GM21576 (cell line): ENCODE results near the gene CLUH.
"Not testable (repeated sequence)": the region's sequence is repeated elsewhere in the genome, so short reads cannot be mapped to it uniquely, and the experiment has no call there.

Experiments
- ATAC-seq: cut with Tn5 transposase; IDR thresholded peaks from one replicate; pipeline ENCODE4 v1.9.1; 2021; ENCODE audit warnings: mild to moderate bottlenecking, moderate library complexity; ENCODE audit not compliant: unreplicated experiment

The CLUH gene

GRCh38 chr17:2701996-2702741 lies 9.4 kb downstream of the CLUH start:
- no peak for ATAC-seq

GRCh38 chr17:2701161-2701995 lies 10.2 kb downstream of the CLUH start:
- ATAC-seq: no peak

DNA sequence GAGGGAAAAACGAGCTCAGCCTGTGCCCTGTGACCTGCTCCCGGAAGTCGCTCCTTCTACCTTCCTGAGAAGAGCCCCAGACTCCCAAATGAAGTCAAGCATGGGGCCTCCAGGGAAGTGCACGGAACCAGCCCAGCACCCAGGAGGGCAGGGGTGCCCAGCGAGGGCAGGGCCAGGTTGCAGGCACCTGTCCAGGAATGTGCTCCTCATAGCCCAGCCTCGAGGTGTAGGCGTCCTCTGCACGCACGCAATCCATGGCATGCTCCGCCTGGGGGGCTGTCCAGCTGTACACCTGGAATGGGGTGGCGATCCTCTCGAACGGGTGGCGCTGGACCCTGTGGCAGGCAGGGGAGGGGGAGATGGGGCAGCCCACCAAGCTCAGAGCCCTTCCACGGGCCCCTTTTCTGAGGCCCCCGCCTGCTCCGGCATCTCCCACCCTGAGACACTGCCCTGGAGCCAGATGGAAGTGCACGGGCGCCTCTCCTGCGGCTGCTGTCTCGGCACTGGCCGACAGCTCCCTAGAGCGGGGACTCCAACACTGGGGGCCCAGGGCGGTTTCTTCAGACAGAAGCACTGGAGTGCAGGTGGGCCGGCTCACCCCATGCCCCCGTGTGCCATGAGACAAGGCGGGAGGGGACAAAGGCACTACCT lies 10.9 kb downstream of the CLUH start:
- ATAC-seq: no peak

DNA sequence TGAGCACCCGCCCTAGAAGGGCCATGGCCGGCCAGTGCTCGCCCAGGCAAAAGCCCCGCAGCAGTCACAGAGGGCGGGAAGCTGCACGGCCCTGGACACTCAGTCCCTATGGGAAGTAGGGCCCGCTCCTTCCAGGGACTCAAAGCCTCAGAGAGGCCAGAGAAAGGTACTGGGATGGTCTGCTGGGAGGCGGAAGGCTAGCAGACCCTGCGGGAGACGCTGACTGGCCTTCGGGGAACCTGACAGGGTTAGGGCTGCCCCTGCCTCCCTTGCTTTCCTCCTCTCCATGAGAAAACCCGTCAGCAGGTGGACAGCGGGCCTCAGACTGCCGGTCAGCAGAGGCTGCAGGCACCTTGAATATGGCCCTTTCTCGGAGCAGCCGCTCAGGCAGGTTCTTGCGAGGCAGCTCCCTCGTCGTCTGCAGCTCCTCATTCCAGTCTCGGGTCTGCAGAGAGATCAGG lies 11.5 kb downstream of the CLUH start:
- no peak for ATAC-seq

DNA sequence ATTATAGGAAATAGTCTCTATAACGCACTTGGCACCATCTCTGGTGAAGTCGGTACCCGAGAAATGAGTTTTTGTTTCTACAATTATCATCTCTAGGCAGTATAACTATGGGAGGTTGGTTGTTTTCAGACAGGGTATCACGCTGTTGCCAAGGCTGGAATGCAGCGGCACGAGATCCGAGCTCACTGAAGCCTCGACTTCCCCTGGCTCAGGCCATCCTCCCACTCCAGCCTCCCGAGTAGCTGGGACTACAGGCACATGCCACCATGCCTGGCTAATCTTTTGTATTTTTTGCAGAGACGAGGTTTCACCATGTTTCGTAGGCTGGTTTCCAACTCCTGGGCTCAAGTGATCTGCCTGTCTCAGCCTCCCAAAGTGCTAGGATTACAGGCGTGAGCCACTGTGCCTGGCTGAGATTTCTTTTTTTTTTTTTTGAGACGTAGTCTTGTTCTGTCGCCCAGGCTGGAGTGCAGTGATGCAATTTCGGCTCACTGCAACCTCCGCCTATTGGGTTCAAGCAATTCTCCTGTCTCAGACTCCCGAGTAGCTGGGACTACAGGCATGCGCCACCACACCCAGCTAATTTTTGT lies 12.3 kb downstream of the CLUH start:
- ATAC-seq: not testable (repeated sequence)

GRCh38 chr17:2697611-2698162 lies 13.9 kb downstream of the CLUH start:
- no peak for ATAC-seq

- ATAC-seq: no peak
These were observed 15.4 kb downstream of the CLUH start for GRCh38 chr17:2695961-2696760.

DNA sequence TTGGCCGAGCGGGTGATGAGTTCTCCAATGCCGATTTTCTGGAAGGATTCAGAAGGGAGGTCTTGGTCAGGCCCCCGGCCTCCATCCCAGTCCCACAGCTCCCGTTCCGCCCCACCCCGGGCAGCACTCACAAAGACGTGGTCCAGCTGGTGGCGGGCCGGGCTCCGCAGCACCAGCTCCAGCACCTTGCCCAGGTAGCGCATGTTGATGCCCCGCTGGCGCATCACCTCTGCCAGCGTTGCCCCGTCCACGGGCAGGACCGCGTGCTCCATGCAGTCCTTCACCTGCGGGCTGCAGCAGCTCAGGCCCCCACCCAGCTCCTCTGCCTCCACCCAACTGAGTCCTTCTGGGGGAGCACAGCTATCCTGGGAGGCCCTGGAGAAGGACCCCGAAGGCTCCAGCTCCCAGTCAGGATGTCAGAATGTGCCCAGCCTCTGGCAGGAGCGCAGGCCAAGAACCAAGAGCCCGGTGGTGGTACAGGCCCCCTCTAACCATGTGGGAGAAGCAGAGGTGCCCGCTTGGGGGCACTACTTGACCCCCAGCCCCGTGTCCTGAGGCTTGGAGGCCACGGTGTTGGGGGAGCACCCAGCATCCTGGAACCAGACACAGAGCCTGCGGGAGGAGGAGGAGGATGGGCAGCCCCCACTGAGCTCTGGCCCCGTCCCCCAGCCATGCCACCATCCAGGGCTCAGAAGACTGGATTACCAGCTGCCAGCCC lies 16.2 kb downstream of the CLUH start:
- no peak for ATAC-seq

DNA sequence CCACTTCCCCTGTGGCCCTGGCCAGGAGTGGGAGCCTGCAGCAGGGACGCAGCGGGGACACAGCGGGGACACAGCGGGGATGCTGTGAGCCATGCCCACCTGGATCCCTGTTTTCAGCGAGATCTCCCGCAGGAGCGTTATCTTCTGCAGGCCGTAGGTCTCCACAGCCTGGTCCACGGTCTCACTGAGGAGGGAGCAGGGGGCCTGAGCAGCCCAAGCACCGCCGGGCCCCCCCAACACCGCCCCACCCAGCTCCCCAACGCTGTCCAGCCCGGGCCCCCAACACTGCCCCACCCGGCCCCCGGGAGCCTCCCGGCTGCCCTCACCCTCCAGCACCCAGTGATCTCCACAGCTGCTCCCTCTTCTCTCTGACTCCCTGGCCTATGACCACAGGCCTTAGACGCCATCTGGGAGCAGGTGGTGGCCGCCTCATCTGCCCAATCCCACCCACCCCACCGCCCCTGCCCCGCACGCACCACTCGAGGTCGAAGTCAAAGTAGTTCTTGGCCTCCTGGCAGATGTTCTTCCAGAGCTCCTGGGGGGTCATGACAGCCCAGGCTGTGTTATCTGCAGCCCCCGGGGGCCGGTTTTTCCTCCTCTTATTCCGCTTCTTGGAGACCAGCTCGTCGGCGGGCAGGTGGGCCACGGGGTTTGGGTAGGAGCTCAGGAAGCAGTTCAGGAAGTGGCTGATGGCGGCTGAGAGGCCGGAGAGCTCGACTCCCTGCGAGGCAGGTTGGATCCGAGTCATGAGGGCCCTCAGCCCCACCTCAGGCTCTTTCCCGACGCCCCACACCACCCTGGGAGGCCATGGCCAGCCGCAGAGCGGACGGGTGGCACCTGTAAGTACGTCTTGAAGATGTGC lies 17.0 kb downstream of the CLUH start:
- no peak for ATAC-seq

DNA sequence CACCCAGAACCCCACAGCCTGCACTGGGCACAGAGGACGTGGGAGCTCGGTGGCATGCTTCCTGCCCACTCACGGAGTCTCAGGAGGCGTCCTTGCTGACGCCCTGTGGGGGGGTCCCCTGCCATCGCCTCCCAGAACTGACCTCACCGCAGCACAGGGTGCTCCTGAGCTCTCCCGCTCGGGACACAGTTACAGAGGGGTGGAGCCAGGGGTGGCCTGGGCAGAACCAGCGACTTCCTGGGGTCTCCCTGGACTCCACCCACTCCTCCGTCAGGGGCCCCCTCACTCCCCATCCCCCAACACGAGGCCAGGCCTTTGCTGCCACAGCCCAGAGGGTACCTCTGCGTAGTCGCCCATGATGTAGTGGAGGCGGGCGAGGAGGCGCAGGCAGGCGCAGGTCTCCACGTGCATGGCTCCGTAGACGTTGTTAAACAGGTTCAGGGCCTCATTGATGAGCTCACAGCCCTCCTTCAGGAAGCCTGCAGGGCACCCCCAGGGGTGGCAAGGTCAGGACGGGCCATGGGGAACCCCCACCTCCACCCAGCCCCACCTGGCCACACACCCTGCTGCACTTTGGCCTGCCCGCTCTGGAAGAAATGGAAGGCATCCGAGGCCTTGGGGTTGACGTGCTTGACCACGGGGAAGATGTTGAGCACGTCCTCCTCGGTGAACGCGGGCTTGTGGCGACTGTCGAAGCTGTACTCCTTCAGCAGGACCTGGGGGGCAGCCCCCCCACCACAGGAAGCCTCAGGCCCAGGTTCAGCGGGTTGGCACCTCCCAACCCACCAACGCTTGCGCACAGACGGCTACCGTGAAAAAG lies 17.8 kb downstream of the CLUH start:
- ATAC-seq: no peak

DNA sequence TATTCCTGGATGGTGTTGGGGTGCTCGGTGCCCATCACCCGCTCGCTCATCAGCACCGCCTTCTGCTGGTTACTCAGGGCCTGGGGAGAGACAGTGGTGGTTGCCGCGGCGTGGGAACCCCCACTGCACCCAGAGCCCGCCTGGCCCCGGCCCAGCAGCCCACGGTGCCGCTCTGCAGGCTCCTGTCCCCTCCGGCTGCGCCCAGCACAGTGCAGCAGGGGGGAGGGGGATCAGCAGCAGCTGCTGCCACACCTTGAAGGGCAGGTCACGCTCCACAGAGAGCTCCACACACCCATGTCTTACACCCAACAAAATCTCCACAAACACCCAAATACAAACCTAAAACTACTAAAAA lies 18.8 kb downstream of the CLUH start:
- no peak for ATAC-seq

- ATAC-seq: no peak
These were observed 19.4 kb downstream of the CLUH start for GRCh38 chr17:2691965-2692780.

DNA sequence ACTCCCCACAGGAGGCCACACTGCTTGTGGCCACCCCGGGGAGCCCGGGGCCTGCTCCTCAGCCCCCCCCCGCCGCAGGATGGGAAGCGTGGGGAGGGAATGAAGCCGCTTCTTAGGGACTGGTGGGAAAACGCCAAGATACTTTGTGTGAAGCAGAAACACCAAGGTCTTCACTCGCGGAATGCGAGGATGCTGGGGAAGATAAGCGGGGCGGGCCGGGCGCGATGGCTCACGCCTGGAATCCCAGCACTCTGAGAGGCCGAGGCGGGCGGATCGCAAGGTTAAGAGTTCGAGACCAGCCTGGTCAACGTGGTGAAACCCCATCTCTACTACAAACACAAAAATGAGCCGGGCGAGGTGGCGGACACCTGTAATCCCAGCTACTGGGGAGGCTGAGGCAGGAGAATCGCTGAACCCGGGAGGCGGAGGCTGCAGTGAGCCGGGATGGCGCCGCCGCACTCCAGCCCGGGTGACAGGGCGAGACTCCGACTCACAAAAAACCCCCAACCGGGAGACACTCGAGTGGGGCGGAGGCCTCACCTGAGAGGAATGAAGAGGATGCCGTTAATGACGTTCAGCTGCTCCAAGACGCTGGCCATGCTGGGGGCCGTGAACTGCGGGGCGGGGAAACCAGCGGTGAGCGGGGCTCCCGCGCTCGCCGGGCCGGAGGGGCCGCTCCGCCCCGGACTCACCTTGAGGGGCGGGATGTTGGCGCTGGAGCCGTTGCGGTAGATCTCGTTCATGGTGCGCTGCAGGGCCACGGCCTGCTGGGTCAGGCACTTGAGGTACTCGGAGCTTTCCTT lies 20.3 kb downstream of the CLUH start:
- no peak for ATAC-seq

- no peak for ATAC-seq
These were observed 21.1 kb downstream of the CLUH start for GRCh38 chr17:2690165-2691068.
